Measurements from ENCODE around the gene GPR78. TPM values are rescaled to one million over a fixed set of nuclear protein-coding genes. Genes with fewer than 3 reads are reported as not detected.

The GPR78 gene
- total RNA-seq, 2 donors from 2014 or later: not detected

- DNase-seq: no peak
- H3K27me3 ChIP-seq: peaks cover 0 to 4% of the 10 kb centered on the region in 2 donors
- no peak for TF ChIP-seq CTCF (IDR thresholded peaks at IDR 0.05)
- TF ChIP-seq POLR2A (IDR thresholded peaks at IDR 0.05): no peak
- no peaks in the 10 kb centered on the region for H3K9me3 ChIP-seq
- intact Hi-C loops (cut with DNase I): no loop called here
- H3K4me3 ChIP-seq: no peak overlapping the region
- H3K27ac ChIP-seq: no peak overlapping the region
- H3K4me1 ChIP-seq: peaks cover 2% of the 10 kb centered on the region
- WGBS, 2 donors: 76 to 82% methylated on average over 15 of the region's 15 CpGs
- ATAC-seq: no peak
- no peaks in the 10 kb centered on the region for H3K36me3 ChIP-seq (replicated peaks in 1 of 2; ENCODE audit: insufficient read depth in 1 of 2, low read depth in 2 of 2)
Observed at GRCh38 chr4:8597791-8598190, 17.6 kb downstream of the GPR78 start.

- H3K4me3 ChIP-seq: no peak overlapping the region
- TF ChIP-seq POLR2A (IDR thresholded peaks at IDR 0.05): no peak
- WGBS, 2 donors: 65 to 72% methylated on average over 14 to 18 of the region's 19 CpGs
- H3K9me3 ChIP-seq: no peaks in the 10 kb centered on the region
- ATAC-seq (no peak), DNase-seq (no peak)
- no peaks in the 10 kb centered on the region for H3K4me1 ChIP-seq
- H3K36me3 ChIP-seq (replicated peaks in 1 of 2; ENCODE audit: insufficient read depth in 1 of 2, low read depth in 2 of 2): no peaks in the 10 kb centered on the region
- intact Hi-C loops (cut with DNase I): no loop called here
- H3K27me3 ChIP-seq: peaks cover 0 to 4% of the 10 kb centered on the region in 2 donors
- H3K27ac ChIP-seq: no peak overlapping the region
Observed at GRCh38 chr4:8598391-8599090, 18.3 kb downstream of the GPR78 start.

GRCh38 chr4:8599091-8599460 is 18.9 kb downstream of the GPR78 start:
- TF ChIP-seq CTCF (IDR thresholded peaks at IDR 0.05): no peak
- no peaks in the 10 kb centered on the region for H3K9me3 ChIP-seq
- 72 to 73% methylated on average over 2 to 8 of the region's 8 CpGs for WGBS, 2 donors
- H3K27me3 ChIP-seq: peaks cover 0 to 2% of the 10 kb centered on the region in 2 donors
- intact Hi-C loops (cut with DNase I): no loop called here
- H3K27ac ChIP-seq: no peak overlapping the region
- no peak for ATAC-seq
- no peak for DNase-seq
- H3K36me3 ChIP-seq (replicated peaks in 1 of 2; ENCODE audit: insufficient read depth in 1 of 2, low read depth in 2 of 2): no peaks in the 10 kb centered on the region
- no peaks in the 10 kb centered on the region for H3K4me1 ChIP-seq
- H3K4me3 ChIP-seq: no peak overlapping the region

GRCh38 chr4:8599657-8600056 is 19.5 kb downstream of the GPR78 start:
- Histone ChIP-seq H3K9me3 (no peaks in the 10 kb centered on the region), H3K36me3 (replicated peaks in 1 of 2; ENCODE audit: insufficient read depth in 1 of 2, low read depth in 2 of 2) (no peaks in the 10 kb centered on the region), H3K27me3 (no peaks in the 10 kb centered on the region), H3K27ac (no peak overlapping the region), H3K4me1 (no peaks in the 10 kb centered on the region), H3K4me3 (no peak overlapping the region)
- ATAC-seq: no peak
- 53 to 58% methylated on average over 8 to 9 of the region's 9 CpGs for WGBS, 2 donors
- intact Hi-C loops (cut with DNase I): loop anchor here (10.0 kb wide), 2 partner anchors 285 to 315 kb away; no protein-coding TSS in a partner anchor
- TF ChIP-seq POLR2A (IDR thresholded peaks at IDR 0.05) (no peak), CTCF (IDR thresholded peaks at IDR 0.05) (no peak)
- DNase-seq: no peak

GRCh38 chr4:8600266-8600665 is 20.1 kb downstream of the GPR78 start:
- H3K27ac ChIP-seq: no peak overlapping the region
- 70 to 80% methylated on average over 13 of the region's 13 CpGs for WGBS, 2 donors
- H3K4me3 ChIP-seq: no peak overlapping the region

More at GRCh38 chr4:8600266-8600665, 20.1 kb downstream of the GPR78 start:
- DNase-seq: no peak
- Histone ChIP-seq H3K27me3 (no peaks in the 10 kb centered on the region), H3K36me3 (replicated peaks in 1 of 2; ENCODE audit: insufficient read depth in 1 of 2, low read depth in 2 of 2) (no peaks in the 10 kb centered on the region), H3K9me3 (no peaks in the 10 kb centered on the region), H3K4me1 (no peaks in the 10 kb centered on the region)
- TF ChIP-seq CTCF (IDR thresholded peaks at IDR 0.05): no peak
- no peak for TF ChIP-seq POLR2A (IDR thresholded peaks at IDR 0.05)
- no peak for ATAC-seq
- intact Hi-C loops (cut with DNase I): loop anchor here (10.0 kb wide), 2 partner anchors 285 to 315 kb away; no protein-coding TSS in a partner anchor
